ENCODE measurements around the gene ROCK2.
"Not testable (repeated sequence)": the region's sequence is repeated elsewhere in the genome, so short reads cannot be mapped to it uniquely, and the experiment has no call there.

Gene ROCK2

GRCh38 chr2:11166476-11166875 lies 178.0 kb downstream of the ROCK2 start:
- DNase-seq: no peak

- DNase-seq: not testable (repeated sequence)
These were observed 179.4 kb downstream of the ROCK2 start for GRCh38 chr2:11165046-11165445.

- DNase-seq: no peak
These were observed 180.8 kb downstream of the ROCK2 start for GRCh38 chr2:11163439-11164317.

GRCh38 chr2:11161747-11162146 lies 182.7 kb downstream of the ROCK2 start:
- no peak for DNase-seq

GRCh38 chr2:11160731-11161455 lies 183.5 kb downstream of the ROCK2 start:
- DNase-seq: no peak

GRCh38 chr2:11160256-11160655 lies 184.2 kb downstream of the ROCK2 start:
- no peak for DNase-seq

- DNase-seq: no peak
These were observed 184.8 kb downstream of the ROCK2 start for GRCh38 chr2:11159574-11160170.

- DNase-seq: no peak
These were observed 185.4 kb downstream of the ROCK2 start for GRCh38 chr2:11158916-11159573.

GRCh38 chr2:11157731-11158130 lies 186.7 kb downstream of the ROCK2 start:
- no peak for DNase-seq

- no peak for DNase-seq
These were observed 187.1 kb downstream of the ROCK2 start for GRCh38 chr2:11157296-11157695.

GRCh38 chr2:11156396-11157075 lies 187.9 kb downstream of the ROCK2 start:
- no peak for DNase-seq

- DNase-seq: peak; percentile 82
These were observed 188.9 kb downstream of the ROCK2 start, which contains the start of gene SLC66A3 for GRCh38 chr2:11155381-11156035. TSS of gene SLC66A3 (plus strand) at chr2:11155467. CDS start at chr2:11155547, 80 bp downstream.

- DNase-seq: peak; percentile 79
These were observed 189.5 kb downstream of the ROCK2 start for GRCh38 chr2:11154923-11155380.

GRCh38 chr2:11154016-11154922 lies 190.2 kb downstream of the ROCK2 start:
- DNase-seq: no peak

- no peak for DNase-seq
These were observed 191.8 kb downstream of the ROCK2 start for GRCh38 chr2:11152591-11152990.

GRCh38 chr2:11147263-11147662 lies 197.2 kb downstream of the ROCK2 start:
- no peak for DNase-seq

GRCh38 chr2:11146076-11146475 lies 198.4 kb downstream of the ROCK2 start:
- DNase-seq: no peak

GRCh38 chr2:11145350-11145749 lies 199.1 kb downstream of the ROCK2 start:
- DNase-seq: no peak

GRCh38 chr2:11144738-11145079 lies 199.7 kb downstream of the ROCK2 start:
- DNase-seq: no peak

GRCh38 chr2:11144077-11144737 lies 200.2 kb downstream of the ROCK2 start:
- DNase-seq: peak; percentile 24

Data from NCI-H510A treated with DMSO at 0.1 percent for 48 hours (cell line).